NCI-H2171 treated with DMSO at 0.1 percent for 48 hours (cell line): Measurements from ENCODE around the gene PDLIM5.
"Not testable (repeated sequence)": the region's sequence is repeated elsewhere in the genome, so short reads cannot be mapped to it uniquely, and the experiment has no call there.

Experiments used
- DNase-seq: peaks from one replicate; lab custom pipeline; 2025; lab: John Stamatoyannopoulos, UW

PDLIM5 gene

DNA sequence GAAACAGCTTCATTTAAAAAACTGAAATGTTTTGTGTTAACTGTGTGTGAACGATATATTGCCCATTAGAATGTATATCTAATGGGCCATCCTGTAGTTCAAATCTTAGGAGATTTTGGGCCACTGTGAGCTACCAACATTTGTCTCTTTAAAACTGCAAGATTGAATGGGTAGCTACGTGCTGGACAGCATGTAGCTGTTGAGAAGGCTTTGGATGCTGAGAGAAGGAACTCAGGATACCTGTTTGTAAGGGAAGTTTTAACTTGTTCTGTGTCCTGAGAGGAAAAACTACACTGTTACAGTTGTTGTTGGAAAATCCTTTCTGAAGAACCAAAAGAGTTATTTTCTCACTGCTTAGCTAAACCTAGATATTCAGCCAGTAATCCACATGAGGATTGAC is 45.9 kb downstream of the PDLIM5 start:
- no peak for DNase-seq

GRCh38 chr4:94498502-94498901 is 46.8 kb downstream of the PDLIM5 start:
- no peak for DNase-seq

GRCh38 chr4:94500685-94501084 is 48.9 kb downstream of the PDLIM5 start:
- DNase-seq: no peak

GRCh38 chr4:94504545-94504944 is 52.8 kb downstream of the PDLIM5 start:
- no peak for DNase-seq

GRCh38 chr4:94506822-94507221 is 55.1 kb downstream of the PDLIM5 start:
- DNase-seq: no peak

GRCh38 chr4:94507281-94507680 is 55.5 kb downstream of the PDLIM5 start:
- no peak for DNase-seq

- no peak for DNase-seq
Observed at GRCh38 chr4:94507708-94508107, 56.0 kb downstream of the PDLIM5 start.

GRCh38 chr4:94508296-94508695 is 56.6 kb downstream of the PDLIM5 start:
- DNase-seq: no peak

- DNase-seq: no peak
Observed at GRCh38 chr4:94508806-94509205, 57.1 kb downstream of the PDLIM5 start.

- no peak for DNase-seq
Observed at GRCh38 chr4:94511591-94511990, 59.8 kb downstream of the PDLIM5 start.

DNA sequence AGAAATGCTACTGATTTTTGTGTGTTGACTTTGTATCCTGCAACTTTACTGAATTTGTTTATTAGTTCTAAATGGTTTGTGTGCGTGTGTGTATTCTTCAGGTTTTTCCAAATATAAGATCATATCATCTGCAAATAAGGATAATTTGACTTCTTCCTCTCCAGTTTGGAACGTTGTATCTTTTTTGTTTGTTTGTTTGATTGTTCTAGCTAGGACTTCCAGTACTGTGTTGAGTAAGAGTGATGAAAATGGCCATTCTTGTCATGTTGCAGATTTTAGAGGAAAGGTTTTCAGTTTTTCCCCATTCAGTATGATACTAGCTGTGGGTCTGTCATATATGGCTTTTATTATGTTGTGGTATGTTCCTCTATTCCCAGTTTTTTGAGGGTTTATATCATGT is 61.8 kb downstream of the PDLIM5 start:
- not testable (repeated sequence) for DNase-seq

- DNase-seq: no peak
Observed at GRCh38 chr4:94515365-94515764, 63.6 kb downstream of the PDLIM5 start.

DNA sequence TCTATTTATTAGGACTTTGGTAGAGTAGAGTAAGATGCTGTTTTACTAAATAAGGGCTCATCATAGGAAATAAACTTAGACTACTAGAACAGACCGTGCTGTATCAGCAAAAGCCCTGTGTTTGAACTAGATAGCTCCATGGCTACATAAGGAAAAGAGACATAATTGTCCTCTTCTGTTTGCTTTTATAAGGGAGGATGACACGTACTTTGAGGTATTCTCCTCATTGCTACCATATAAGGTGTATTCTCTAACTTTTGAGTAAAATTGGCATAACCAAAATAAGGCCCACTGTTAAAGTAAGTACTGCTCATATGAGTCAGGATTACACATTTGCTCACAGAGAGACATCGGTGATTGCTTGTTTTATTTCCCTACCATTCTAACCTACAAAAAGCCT is 64.3 kb downstream of the PDLIM5 start:
- DNase-seq: no peak

DNA sequence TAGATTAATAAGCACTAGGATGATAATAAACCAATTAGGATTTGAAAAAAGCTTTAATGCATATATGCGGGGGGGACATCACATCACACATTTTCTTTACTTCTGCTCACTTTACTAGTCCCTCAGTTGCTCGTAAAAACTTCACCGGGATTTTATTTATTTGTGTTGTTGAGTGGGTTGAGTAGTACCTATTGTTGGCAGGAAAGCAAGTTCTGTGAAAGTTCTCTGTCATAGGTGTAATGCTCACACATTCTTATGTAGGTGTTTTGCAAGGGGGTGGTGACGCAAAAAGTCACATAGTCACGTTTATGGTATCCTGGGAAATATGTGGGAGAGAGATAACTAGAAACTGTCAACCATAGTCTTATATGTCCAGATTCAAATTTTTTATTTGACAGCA is 65.3 kb downstream of the PDLIM5 start:
- DNase-seq: no peak

GRCh38 chr4:94517492-94517891 is 65.8 kb downstream of the PDLIM5 start:
- DNase-seq: no peak

GRCh38 chr4:94519019-94519418 is 67.3 kb downstream of the PDLIM5 start:
- DNase-seq: no peak

DNA sequence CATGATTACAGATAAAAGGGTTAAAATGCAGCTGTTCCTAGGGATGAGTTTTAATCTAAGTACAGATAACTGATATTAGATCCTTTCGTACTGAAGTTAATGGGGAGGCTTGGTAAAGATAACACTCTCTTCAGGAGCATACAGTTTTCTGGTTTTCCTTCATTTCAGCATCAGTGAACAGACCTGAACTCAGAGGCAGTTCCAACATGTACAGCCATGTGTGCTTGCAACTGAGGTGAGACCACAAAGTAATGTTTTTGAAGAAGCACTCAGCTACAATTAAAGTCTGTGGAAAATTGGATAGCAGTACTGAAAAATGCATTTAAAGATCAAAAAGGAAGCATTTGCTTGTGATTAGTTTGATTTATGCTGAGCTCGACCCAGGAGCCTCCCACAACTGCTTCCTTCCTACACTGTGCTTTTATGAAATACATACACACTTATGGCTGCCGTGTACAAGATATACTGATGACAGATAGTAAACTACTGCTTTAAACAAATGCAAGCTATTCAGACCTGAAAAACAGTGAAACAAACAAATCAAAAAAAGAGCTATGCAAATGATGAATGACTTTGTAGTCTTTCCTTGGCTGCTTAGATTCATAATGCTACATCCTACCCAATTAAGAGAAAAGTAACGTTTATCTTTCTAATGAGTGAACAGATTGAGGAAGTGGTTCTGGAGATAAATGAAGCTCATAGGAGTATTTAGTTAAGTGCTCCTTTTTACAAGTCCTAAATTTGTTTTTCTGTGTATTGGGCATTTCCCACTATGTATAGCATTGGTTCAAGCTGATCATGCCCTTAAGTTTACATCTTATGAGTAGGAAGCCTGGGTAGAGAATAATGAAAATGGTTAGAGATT is 68.4 kb downstream of the PDLIM5 start:
- no peak for DNase-seq

- no peak for DNase-seq
Observed at GRCh38 chr4:94523033-94523580, 71.4 kb downstream of the PDLIM5 start.

DNA sequence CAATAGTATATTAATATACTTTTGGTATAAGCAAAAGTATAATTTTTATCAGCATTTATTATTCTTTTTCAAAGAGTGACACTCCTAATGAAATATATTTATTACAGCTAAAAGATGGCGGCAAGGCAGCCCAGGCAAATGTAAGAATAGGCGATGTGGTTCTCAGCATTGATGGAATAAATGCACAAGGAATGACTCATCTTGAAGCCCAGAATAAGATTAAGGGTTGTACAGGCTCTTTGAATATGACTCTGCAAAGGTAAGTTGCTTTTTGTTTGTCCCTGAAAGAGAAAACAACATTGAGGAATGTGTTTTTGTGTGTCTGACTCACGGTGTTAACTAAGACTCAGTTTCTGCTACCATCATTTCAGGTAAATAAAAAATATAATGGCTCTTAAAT is 71.9 kb downstream of the PDLIM5 start:
- DNase-seq: no peak

GRCh38 chr4:94525993-94526728 is 74.4 kb downstream of the PDLIM5 start:
- no peak for DNase-seq

DNA sequence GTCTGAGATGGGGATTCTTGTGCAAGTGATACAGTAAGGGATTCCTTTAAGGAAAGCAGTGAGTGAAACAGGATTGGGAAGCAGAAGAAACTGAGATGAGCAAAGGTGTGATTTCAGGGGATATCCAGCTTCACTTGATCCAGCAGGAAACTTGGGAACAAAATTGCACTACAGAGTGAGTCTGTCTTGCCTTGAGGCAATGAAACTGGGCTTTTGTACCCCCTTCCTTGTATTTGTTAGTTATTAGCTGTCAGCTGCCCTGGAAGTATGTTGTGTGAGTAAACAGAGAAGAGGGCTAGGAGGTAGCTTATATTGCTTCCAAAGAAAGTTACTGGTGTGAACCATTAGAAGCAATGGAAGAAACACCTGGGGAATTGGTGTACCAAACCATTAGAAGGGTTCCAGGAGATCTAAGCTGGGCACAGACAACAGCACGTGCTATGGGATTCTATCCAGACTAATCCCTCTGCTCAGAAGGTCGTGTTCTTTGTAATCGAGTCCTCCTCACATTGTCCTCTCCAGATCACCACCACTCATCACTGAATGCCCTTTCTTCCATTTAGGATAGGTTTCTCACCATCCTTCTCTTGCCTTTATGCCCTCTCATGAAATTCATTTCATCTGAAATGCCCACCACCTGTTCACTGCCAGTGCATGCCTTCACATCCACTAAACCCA is 76.0 kb downstream of the PDLIM5 start:
- no peak for DNase-seq

DNA sequence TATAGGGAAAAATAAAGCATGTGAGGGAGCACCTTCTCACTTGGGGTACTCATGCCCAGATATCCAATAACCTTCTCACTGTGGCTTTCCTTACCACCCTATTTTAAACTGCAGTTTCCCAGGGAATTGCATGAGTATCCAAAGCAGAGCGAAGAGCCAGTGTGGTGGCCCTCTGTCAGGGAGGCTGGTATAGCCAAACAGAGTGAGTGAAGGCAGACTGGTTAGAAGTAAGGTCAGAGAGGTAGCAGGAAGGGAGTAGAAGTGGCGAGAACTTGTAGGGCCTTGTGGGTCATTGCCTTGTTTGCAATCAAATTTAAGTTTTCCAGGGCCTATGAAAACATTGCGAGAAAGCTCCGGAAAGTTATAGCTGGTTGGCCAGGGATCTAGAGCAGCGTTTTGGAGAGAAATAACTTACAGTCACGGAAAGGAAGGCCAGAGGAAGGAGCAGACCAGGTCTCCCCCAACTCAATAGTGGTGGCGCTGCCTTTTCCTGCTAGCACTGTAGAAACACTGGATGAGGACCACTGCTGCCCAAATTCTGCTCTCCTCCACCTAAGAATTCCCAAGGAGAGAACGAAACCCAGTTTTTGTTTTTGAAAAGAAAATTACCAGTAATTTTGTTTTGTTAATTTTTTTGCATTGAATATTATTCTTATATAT is 77.2 kb downstream of the PDLIM5 start:
- DNase-seq: no peak
